Loucy (cell line): ENCODE data around the gene RAB6B.

Source experiments
- EZH2phosphoT487 ChIP-seq: fragments of 200-600 bp; IDR thresholded peaks from 2 replicates; pipeline ENCODE4 v1.6.1; 2018; ENCODE audit warnings: antibody characterized with exemption, mild to moderate bottlenecking, moderate library complexity, borderline replicate concordance
- TF ChIP-seq, protein P1 (sequence below): fragments of 200-600 bp; sonication (generic); conservative IDR thresholded peaks from 2 replicates; pipeline ENCODE4 v1.5.1; 2014; ENCODE audit warnings: mild to moderate bottlenecking, antibody characterized with exemption, low read length

- no peak for TF ChIP-seq EZH2phosphoT487
- TF ChIP-seq, protein P1, sequence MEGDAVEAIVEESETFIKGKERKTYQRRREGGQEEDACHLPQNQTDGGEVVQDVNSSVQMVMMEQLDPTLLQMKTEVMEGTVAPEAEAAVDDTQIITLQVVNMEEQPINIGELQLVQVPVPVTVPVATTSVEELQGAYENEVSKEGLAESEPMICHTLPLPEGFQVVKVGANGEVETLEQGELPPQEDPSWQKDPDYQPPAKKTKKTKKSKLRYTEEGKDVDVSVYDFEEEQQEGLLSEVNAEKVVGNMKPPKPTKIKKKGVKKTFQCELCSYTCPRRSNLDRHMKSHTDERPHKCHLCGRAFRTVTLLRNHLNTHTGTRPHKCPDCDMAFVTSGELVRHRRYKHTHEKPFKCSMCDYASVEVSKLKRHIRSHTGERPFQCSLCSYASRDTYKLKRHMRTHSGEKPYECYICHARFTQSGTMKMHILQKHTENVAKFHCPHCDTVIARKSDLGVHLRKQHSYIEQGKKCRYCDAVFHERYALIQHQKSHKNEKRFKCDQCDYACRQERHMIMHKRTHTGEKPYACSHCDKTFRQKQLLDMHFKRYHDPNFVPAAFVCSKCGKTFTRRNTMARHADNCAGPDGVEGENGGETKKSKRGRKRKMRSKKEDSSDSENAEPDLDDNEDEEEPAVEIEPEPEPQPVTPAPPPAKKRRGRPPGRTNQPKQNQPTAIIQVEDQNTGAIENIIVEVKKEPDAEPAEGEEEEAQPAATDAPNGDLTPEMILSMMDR: no peak
Measured at GRCh38 chr3:133931084-133931483, 35.4 kb upstream of the RAB6B start.
